ENCODE measurements around the gene TIMELESS. TPM values are rescaled to one million over a fixed set of nuclear protein-coding genes. Genes with fewer than 3 reads are reported as not detected.
"Not testable (repeated sequence)": the region's sequence is repeated elsewhere in the genome, so short reads cannot be mapped to it uniquely, and the experiment has no call there.

Gene TIMELESS, protein sequence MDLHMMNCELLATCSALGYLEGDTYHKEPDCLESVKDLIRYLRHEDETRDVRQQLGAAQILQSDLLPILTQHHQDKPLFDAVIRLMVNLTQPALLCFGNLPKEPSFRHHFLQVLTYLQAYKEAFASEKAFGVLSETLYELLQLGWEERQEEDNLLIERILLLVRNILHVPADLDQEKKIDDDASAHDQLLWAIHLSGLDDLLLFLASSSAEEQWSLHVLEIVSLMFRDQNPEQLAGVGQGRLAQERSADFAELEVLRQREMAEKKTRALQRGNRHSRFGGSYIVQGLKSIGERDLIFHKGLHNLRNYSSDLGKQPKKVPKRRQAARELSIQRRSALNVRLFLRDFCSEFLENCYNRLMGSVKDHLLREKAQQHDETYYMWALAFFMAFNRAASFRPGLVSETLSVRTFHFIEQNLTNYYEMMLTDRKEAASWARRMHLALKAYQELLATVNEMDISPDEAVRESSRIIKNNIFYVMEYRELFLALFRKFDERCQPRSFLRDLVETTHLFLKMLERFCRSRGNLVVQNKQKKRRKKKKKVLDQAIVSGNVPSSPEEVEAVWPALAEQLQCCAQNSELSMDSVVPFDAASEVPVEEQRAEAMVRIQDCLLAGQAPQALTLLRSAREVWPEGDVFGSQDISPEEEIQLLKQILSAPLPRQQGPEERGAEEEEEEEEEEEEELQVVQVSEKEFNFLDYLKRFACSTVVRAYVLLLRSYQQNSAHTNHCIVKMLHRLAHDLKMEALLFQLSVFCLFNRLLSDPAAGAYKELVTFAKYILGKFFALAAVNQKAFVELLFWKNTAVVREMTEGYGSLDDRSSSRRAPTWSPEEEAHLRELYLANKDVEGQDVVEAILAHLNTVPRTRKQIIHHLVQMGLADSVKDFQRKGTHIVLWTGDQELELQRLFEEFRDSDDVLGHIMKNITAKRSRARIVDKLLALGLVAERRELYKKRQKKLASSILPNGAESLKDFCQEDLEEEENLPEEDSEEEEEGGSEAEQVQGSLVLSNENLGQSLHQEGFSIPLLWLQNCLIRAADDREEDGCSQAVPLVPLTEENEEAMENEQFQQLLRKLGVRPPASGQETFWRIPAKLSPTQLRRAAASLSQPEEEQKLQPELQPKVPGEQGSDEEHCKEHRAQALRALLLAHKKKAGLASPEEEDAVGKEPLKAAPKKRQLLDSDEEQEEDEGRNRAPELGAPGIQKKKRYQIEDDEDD
- 10 to 100 TPM; 64.1 to 65.8 TPM for total RNA-seq

DNA sequence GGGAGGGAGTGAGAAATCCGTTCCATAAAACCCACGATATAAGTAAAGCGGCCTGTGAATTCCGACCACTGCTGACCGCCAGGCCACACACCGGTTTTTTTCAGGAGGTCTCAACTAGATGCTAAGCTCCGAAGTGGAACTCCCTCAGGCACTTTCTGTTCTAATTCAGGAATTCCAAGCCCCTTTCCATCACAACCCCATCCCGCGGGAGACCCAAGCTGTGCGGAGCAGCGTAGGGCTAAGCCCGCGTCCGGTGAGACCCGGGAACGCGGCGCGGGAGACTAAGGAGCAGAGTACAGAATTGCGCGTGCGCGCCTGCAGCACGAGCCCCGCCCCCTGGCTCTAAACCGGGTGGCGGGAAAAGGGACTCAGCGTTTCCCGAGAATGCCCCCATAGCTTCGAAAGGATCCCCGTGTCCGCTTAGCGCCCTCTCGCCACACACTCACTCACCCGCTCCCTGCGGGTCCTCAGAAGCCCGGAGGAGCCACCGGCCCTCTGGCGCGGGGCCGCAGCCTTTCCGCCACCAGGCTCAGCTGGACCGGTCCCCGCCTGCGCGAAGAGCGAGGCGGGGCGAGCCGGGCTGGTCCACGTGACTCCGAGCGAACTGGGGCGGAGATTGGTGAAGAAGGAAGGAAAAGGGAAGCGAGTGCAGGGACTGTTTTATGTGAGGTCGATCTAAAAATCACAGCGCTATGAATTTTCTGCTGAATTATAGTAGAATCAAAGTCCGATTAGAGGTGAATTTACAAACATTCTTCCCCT is at the start of gene TIMELESS:
Gene TIMELESS (minus strand): TSS at position 567 of the 762 bp plus-strand sequence. CDS start 15,256 bp downstream, outside the sequence.
- peaks cover 31% of the 10 kb centered on the region for H3K4me1 Mint-ChIP-seq
- CTCF ChIA-PET: interaction anchor here (0.5 to 4.1 kb wide), 16 partner anchors 9 to 260 kb away, joined by 3 to 36 read pairs (median 4); partner anchors contain the start of genes ANKRD52, CNPY2, SMARCC2 and SPRYD4
- ATAC-seq (peak; percentile 99), DNase-seq (peak; percentile 91)
- peak within 1 kb of the TSS; percentile 82 for H3K27ac Mint-ChIP-seq
- no peaks in the 10 kb centered on the region for H3K27me3 Mint-ChIP-seq
- peak within 1 kb of the TSS; percentile 87 for H3K4me3 Mint-ChIP-seq
- no peaks in the 10 kb centered on the region for H3K9me3 Mint-ChIP-seq (ENCODE audit: low read depth)
- peaks cover 22% of the 10 kb centered on the region for H3K36me3 Mint-ChIP-seq

DNA sequence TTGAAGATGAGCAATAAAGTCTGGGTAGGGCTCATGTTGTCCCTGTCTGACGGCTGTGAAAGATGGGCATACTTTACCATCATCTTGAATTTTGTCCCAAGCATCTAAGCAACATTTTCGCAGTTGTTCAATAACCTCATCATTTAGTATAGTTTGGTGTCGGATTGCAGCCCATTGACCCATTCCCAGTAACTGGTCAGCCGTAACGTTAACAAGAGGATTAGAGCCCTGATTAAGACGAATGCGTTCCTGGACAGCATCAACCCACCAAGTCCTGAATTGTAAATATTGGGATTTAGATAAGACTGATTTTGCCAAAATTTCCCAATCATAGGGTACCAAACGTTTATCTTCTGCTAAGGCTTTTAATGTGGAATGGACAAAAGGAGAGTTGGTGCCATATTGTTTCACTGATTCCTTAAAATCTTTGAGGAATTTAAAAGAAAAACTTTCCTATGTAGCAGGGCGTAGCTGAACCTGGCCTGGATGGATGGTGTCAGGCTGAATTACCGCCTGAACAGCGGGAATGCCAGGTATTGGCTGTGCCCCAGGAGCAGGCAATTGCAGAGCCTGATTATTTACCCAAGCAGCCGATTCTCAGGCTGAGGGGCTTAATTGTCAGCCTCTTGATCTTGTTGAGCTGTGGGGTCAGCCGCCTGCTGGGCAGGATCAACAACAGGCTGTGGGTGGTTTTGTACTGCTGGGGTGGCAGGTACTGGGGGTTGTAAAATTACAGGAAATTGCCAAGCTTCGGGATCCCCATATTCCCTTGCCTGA is 49.1 kb upstream of the TIMELESS start:
- H3K36me3 Mint-ChIP-seq; CTCF ChIA-PET; H3K9me3 Mint-ChIP-seq (ENCODE audit: low read depth); H3K4me1 Mint-ChIP-seq; H3K27ac Mint-ChIP-seq; H3K4me3 Mint-ChIP-seq; ATAC-seq; DNase-seq: not testable (repeated sequence)
- peaks cover 21% of the 10 kb centered on the region for H3K27me3 Mint-ChIP-seq

DNA sequence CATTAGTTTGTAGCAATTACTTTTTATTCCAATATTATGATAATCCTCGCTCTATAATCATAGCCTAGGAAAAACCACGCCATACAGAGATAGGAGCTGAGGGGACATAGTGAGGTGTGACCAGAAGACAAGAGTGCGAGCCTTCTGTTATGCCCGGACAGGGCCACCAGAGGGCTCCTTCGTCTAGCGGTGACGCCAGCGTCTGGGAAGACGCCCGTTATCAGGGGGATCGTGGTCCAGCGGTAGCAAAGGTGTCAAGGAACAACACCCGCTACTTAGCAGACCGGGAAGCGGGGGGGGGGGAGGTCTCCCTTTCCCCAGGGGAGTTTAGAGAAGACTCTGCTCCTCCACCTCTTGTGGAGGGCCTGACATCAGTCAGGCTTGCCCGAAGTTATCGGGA is 47.5 kb upstream of the TIMELESS start:
- H3K4me3 Mint-ChIP-seq; H3K36me3 Mint-ChIP-seq; H3K27ac Mint-ChIP-seq; H3K4me1 Mint-ChIP-seq; DNase-seq; H3K9me3 Mint-ChIP-seq (ENCODE audit: low read depth); ATAC-seq: not testable (repeated sequence)
- CTCF ChIA-PET: interaction anchor here (1.2 kb wide), 1 partner anchor 94 kb away, joined by 4 read pairs; no protein-coding TSS in a partner anchor
- peaks cover 26% of the 10 kb centered on the region for H3K27me3 Mint-ChIP-seq

DNA sequence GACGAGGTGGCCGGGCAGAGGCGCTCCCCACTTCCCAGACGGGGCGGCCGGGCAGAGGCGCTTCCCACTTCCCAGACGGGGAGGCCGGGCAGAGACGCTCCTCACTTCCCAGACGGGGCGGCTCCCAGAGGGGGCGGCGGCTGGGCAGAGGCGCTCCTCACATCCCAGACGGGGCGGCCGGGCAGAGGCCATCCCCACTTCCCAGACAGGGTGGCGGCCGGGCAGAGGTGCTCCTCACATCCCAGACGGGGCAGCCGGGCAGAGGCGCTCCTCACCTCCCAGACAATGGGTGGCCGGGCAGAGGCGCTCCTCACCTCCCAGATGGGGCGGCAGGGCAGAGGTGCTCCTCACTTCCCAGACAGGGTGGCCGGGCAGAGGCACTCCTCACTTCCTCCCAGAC is 45.3 kb upstream of the TIMELESS start:
- DNase-seq; H3K4me3 Mint-ChIP-seq; ATAC-seq; H3K4me1 Mint-ChIP-seq; H3K36me3 Mint-ChIP-seq; H3K27ac Mint-ChIP-seq; H3K9me3 Mint-ChIP-seq (ENCODE audit: low read depth); CTCF ChIA-PET: not testable (repeated sequence)
- H3K27me3 Mint-ChIP-seq: peaks cover 38% of the 10 kb centered on the region

DNA sequence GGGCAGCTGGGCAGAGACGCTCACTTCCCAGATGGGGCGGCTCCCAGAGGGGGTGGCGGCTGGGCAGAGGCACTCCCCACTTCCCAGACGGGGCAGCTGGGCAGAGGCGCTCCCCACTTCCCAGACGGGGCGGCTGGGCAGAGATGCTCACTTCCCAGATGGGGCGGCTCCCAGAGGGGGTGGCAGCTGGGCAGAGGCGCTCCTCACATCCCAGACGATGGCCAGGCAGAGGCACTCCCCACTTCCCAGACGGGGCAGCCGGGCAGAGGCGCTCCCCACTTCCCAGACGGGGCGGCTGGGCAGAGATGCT is 44.8 kb upstream of the TIMELESS start:
- H3K36me3 Mint-ChIP-seq; H3K4me3 Mint-ChIP-seq; H3K9me3 Mint-ChIP-seq (ENCODE audit: low read depth); DNase-seq; H3K27ac Mint-ChIP-seq; H3K4me1 Mint-ChIP-seq; CTCF ChIA-PET; ATAC-seq: not testable (repeated sequence)
- H3K27me3 Mint-ChIP-seq: peaks cover 40% of the 10 kb centered on the region

DNA sequence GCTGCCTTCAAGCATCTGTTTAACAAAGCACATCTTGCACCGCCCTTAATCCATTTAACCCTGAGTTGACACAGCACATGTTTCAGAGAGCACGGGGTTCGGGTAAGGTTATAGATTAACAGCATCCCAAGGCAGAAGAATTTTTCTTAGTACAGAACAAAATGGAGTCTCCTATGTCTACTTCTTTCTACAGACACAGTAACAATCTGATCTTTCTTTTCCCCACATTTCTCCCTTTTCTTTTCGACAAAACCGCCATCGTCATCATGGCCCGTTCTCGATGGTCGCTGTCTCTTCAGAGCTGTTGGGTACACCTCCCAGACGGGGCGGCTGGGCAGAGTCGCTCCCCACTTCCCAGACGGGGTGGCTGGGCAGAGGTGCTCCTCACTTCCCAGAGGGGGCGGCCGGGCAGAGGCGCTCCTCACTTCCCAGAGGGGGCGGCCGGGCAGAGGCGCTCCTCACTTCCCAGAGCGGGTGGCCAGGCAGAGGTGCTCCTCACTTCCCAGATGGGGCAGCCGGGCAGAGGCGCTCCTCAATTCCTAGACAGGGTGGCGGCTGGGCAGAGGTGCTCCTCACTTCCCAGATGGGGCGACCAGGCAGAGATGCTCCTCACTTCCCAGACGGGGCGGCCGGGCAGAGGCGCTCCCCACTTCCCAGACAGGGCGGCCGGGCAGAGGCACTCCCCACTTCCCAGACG is 44.3 kb upstream of the TIMELESS start:
- DNase-seq; ATAC-seq; H3K4me1 Mint-ChIP-seq; CTCF ChIA-PET; H3K36me3 Mint-ChIP-seq; H3K4me3 Mint-ChIP-seq; H3K27ac Mint-ChIP-seq; H3K9me3 Mint-ChIP-seq (ENCODE audit: low read depth): not testable (repeated sequence)
- peaks cover 41% of the 10 kb centered on the region for H3K27me3 Mint-ChIP-seq

DNA sequence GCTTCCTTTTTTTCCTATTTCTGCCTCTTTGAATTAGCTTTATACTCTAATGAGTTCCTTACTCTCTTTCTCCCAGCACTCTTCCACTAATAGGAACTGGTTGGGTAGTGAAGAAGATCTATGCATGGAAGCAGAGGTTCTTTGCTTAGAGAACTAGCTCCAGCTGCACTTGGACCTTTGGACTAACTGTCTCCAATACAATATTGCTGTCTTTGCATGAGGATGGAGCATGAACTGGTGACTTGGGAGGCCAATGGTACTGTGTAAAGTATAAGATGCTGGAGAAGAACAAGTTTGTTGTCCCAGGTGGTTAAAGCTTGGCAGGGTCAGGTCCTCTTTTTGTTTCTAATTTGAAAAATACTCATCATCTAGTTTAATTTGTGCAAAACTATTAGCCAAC is 41.1 kb upstream of the TIMELESS start:
- Mint-ChIP-seq H3K9me3 (ENCODE audit: low read depth) (no peaks in the 10 kb centered on the region), H3K27me3 (peaks cover 51% of the 10 kb centered on the region), H3K4me3 (no peak overlapping the region), H3K36me3 (peaks cover 3% of the 10 kb centered on the region), H3K4me1 (peaks cover 17% of the 10 kb centered on the region), H3K27ac (no peak overlapping the region)
- ATAC-seq (no peak), DNase-seq (no peak)
- CTCF ChIA-PET: interaction anchor here (1.2 to 1.5 kb wide), 3 partner anchors 12 to 26 kb away, joined by 4 to 7 read pairs (median 4); no protein-coding TSS in a partner anchor

DNA sequence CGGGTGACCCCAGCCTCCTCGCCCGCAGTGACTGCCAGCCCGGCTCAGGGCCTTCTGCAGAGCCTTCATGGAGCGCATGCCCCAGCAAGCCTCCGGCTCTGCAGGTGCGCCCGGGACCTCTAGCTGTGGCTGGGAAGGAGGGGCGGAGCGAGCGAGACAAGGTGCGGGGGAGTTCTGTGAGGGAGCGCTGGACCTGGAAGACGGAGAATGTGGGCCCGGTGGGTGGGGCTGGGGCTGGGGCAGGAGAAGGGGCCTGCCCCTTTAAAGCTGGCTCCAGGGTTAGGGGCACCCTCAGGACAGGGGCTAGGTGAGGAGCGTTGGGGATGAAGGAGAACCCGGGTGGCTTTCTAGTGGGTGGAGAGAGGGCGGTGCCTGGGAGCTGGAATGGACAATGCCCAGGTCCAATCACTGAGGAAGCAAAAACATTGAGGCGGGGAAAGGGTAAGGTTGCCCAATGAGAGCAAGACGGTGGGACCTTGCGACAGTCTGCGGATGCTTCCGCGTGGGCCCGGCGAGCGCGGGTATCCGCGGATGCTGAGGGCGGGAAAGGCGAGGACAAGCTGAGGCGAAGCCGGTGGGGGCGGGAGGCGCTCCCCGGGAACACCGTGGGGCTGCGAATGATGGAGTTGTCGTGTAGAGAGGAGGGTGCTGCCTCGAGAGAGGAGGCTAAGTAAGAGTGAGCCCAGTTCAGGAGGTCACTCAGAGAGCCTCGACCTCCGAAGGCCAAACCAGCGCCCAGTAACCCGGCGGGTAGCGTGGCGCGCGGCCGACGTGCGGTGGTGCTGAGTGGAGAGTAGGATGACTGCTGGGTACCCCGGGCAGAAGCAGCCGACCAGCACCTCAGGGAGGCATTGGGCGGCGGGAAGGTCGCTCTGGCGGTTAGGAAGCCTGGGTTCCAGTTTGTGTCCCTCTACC is 39.1 kb upstream of the TIMELESS start, which contains the start of gene GLS2:
Gene GLS2 (minus strand): TSS at position 121 of the 915 bp plus-strand sequence. CDS start 43 bp downstream, at position 78.
- CTCF ChIA-PET: interaction anchor here (1.5 to 1.7 kb wide), 3 partner anchors 14 to 148 kb away, joined by 4 read pairs; partner anchors contain the start of gene TIMELESS
- Mint-ChIP-seq H3K4me3 (peak within 1 kb of the TSS; percentile 68), H3K27me3 (peaks cover 51% of the 10 kb centered on the region), H3K9me3 (ENCODE audit: low read depth) (no peaks in the 10 kb centered on the region), H3K27ac (peak within 1 kb of the TSS; percentile 19), H3K4me1 (peaks cover 17% of the 10 kb centered on the region), H3K36me3 (peaks cover 3% of the 10 kb centered on the region)
- ATAC-seq: peak; percentile 98
- DNase-seq: peak; percentile 80

DNA sequence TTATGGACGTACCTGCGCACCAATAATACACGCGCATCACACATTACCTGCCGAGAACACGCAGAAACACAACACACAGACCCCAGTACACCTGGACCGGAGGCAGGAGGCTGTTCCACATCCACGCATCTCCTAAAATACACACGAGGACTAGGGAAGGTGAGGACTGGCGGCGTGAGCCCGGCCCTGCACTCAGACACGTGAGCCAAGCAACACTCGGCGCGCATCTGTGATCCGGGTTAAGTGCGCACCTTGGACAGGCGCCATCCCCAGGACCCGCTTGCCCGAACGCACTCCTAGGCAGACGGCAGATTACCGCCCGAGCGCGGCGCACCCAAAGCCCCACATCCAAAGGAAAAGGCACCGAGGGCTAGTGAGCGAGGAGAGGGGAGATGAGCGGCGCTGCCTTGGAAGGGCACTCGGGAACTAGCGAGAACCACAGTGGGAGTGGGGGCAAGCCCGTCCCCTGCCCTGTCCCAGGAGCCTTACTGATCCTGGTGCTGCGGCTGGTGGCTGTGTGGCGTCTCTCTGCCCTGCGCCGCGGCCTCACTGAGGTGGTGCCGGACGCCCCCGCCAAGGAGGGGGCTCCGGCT is 38.3 kb upstream of the TIMELESS start:
- no peak overlapping the region for H3K27ac Mint-ChIP-seq
- CTCF ChIA-PET: interaction anchor here (1.6 kb wide), 1 partner anchor 149 kb away, joined by 4 read pairs; no protein-coding TSS in a partner anchor
- peaks cover 3% of the 10 kb centered on the region for H3K36me3 Mint-ChIP-seq
- peak overlapping the region; percentile 68 for H3K4me3 Mint-ChIP-seq
- H3K4me1 Mint-ChIP-seq: peaks cover 17% of the 10 kb centered on the region
- H3K9me3 Mint-ChIP-seq (ENCODE audit: low read depth): no peaks in the 10 kb centered on the region
- peaks cover 48% of the 10 kb centered on the region for H3K27me3 Mint-ChIP-seq
- ATAC-seq: peak; percentile 28
- DNase-seq: no peak

DNA sequence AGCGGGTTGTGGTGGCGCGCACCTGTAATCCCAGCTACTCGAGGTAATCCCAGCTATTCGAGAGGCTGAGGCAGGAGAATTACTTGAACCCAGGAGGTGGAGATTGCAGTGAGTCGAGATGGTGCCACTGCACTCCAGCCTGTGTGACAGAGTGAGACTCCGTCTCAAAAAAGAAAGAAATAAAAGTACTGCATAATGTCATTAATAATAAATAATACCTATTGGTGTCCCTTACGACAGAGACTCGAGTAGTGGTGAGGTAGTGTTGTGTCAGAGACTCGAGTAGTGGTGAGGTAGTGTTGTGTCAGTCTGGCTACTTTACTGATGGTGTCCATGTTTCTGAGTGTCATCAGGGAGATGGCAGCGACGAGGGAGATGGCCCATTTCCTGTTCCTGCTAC is 37.5 kb upstream of the TIMELESS start:
- Mint-ChIP-seq H3K36me3 (peaks cover 3% of the 10 kb centered on the region), H3K27me3 (peaks cover 46% of the 10 kb centered on the region), H3K4me1 (peaks cover 17% of the 10 kb centered on the region), H3K9me3 (ENCODE audit: low read depth) (no peaks in the 10 kb centered on the region), H3K4me3 (no peak overlapping the region), H3K27ac (no peak overlapping the region)
- CTCF ChIA-PET: interaction anchor here (0.8 to 1.5 kb wide), 2 partner anchors 27 to 297 kb away, joined by 3 read pairs; no protein-coding TSS in a partner anchor
- DNase-seq: no peak
- no peak for ATAC-seq
